ENCODE measurements around the gene NCS1.

The NCS1 gene

GRCh38 chr9:130149654-130150286, 22.4 kb upstream of the NCS1 start:
- no peak overlapping the region for H3K4me2 ChIP-seq (ENCODE audit: low read length)
- no peaks in the 10 kb centered on the region for H3K79me2 ChIP-seq (ENCODE audit: low read length)
- H3K27ac ChIP-seq (ENCODE audit: low read length), result no peak overlapping the region
- no peaks in the 10 kb centered on the region for H3K4me1 ChIP-seq (ENCODE audit: low read length)
- no peak overlapping the region for H3K4me3 ChIP-seq (ENCODE audit: low read length)
- TF ChIP-seq EZH2phosphoT487 (IDR thresholded peaks at IDR 0.05; ENCODE audit: low read depth), result no peak
- TF ChIP-seq CTCF (IDR thresholded peaks at IDR 0.05; ENCODE audit: low read depth, low read length), result no peak
- H3K36me3 ChIP-seq (replicated peaks; ENCODE audit: low read depth, low read length), result no peaks in the 10 kb centered on the region
- H3K9ac ChIP-seq (ENCODE audit: low read length), result no peak overlapping the region
- H4K20me1 ChIP-seq (ENCODE audit: insufficient read depth, low read length), result no peaks in the 10 kb centered on the region
- no peaks in the 10 kb centered on the region for H3K9me3 ChIP-seq (ENCODE audit: insufficient read depth, low read length)
- H2AFZ ChIP-seq (ENCODE audit: low read depth, low read length), result no peak overlapping the region
- H3K27me3 ChIP-seq (ENCODE audit: low read depth, low read length), result peaks cover 14% of the 10 kb centered on the region; the same call in 1 of the 2 replicates

- Histone ChIP-seq H3K4me3 (ENCODE audit: low read length) (no peak overlapping the region), H3K27me3 (ENCODE audit: low read depth, low read length) (peaks cover 8% of the 10 kb centered on the region; the same call in 1 of the 2 replicates), H4K20me1 (ENCODE audit: insufficient read depth, low read length) (no peaks in the 10 kb centered on the region), H3K79me2 (ENCODE audit: low read length) (no peaks in the 10 kb centered on the region), H3K4me2 (ENCODE audit: low read length) (no peak overlapping the region), H3K9me3 (ENCODE audit: insufficient read depth, low read length) (no peaks in the 10 kb centered on the region), H3K9ac (ENCODE audit: low read length) (no peak overlapping the region), H3K36me3 (replicated peaks; ENCODE audit: low read depth, low read length) (no peaks in the 10 kb centered on the region), H3K4me1 (ENCODE audit: low read length) (no peaks in the 10 kb centered on the region), H2AFZ (ENCODE audit: low read depth, low read length) (no peak overlapping the region), H3K27ac (ENCODE audit: low read length) (no peak overlapping the region)
- no peak for TF ChIP-seq EZH2phosphoT487 (IDR thresholded peaks at IDR 0.05; ENCODE audit: low read depth)
- TF ChIP-seq CTCF (IDR thresholded peaks at IDR 0.05; ENCODE audit: low read depth, low read length), result no peak
These were observed 21.3 kb upstream of the NCS1 start for GRCh38 chr9:130150779-130151382.

GRCh38 chr9:130154816-130155215, 17.4 kb upstream of the NCS1 start:
- no peaks in the 10 kb centered on the region for H3K79me2 ChIP-seq (ENCODE audit: low read length)
- H3K36me3 ChIP-seq (replicated peaks; ENCODE audit: low read depth, low read length), result no peaks in the 10 kb centered on the region
- no peak overlapping the region for H3K9ac ChIP-seq (ENCODE audit: low read length)
- no peak overlapping the region for H3K4me2 ChIP-seq (ENCODE audit: low read length)
- H3K27me3 ChIP-seq (ENCODE audit: low read depth, low read length), result no peaks in the 10 kb centered on the region
- H2AFZ ChIP-seq (ENCODE audit: low read depth, low read length), result no peak overlapping the region
- no peak overlapping the region for H3K27ac ChIP-seq (ENCODE audit: low read length)
- no peak overlapping the region for H3K4me3 ChIP-seq (ENCODE audit: low read length)
- no peaks in the 10 kb centered on the region for H3K4me1 ChIP-seq (ENCODE audit: low read length)
- no peaks in the 10 kb centered on the region for H4K20me1 ChIP-seq (ENCODE audit: insufficient read depth, low read length)
- H3K9me3 ChIP-seq (ENCODE audit: insufficient read depth, low read length), result no peaks in the 10 kb centered on the region
- TF ChIP-seq CTCF (IDR thresholded peaks at IDR 0.05; ENCODE audit: low read depth, low read length) (no peak), EZH2phosphoT487 (IDR thresholded peaks at IDR 0.05; ENCODE audit: low read depth) (no peak)

- no peak overlapping the region for H2AFZ ChIP-seq (ENCODE audit: low read depth, low read length)
- no peaks in the 10 kb centered on the region for H3K36me3 ChIP-seq (replicated peaks; ENCODE audit: low read depth, low read length)
- H3K27me3 ChIP-seq (ENCODE audit: low read depth, low read length), result no peaks in the 10 kb centered on the region
- H3K4me2 ChIP-seq (ENCODE audit: low read length), result no peak overlapping the region
- no peak overlapping the region for H3K4me3 ChIP-seq (ENCODE audit: low read length)
- no peaks in the 10 kb centered on the region for H3K79me2 ChIP-seq (ENCODE audit: low read length)
- H4K20me1 ChIP-seq (ENCODE audit: insufficient read depth, low read length), result no peaks in the 10 kb centered on the region
- no peaks in the 10 kb centered on the region for H3K4me1 ChIP-seq (ENCODE audit: low read length)
- H3K9ac ChIP-seq (ENCODE audit: low read length), result no peak overlapping the region
- no peak overlapping the region for H3K27ac ChIP-seq (ENCODE audit: low read length)
- no peaks in the 10 kb centered on the region for H3K9me3 ChIP-seq (ENCODE audit: insufficient read depth, low read length)
- TF ChIP-seq CTCF (IDR thresholded peaks at IDR 0.05; ENCODE audit: low read depth, low read length), result no peak
- no peak for TF ChIP-seq EZH2phosphoT487 (IDR thresholded peaks at IDR 0.05; ENCODE audit: low read depth)
These were observed 16.6 kb upstream of the NCS1 start for GRCh38 chr9:130155647-130156046.
